GM21825 (cell line): ENCODE results near the gene TREML2.
"Not testable (repeated sequence)": the region's sequence is repeated elsewhere in the genome, so short reads cannot be mapped to it uniquely, and the experiment has no call there.

ENCODE experiments used
- ATAC-seq: cut with Tn5 transposase; IDR thresholded peaks from one replicate; pipeline ENCODE4 v1.9.1; 2021; ENCODE audit warnings: mild to moderate bottlenecking, moderate library complexity; ENCODE audit not compliant: unreplicated experiment

Gene TREML2, protein sequence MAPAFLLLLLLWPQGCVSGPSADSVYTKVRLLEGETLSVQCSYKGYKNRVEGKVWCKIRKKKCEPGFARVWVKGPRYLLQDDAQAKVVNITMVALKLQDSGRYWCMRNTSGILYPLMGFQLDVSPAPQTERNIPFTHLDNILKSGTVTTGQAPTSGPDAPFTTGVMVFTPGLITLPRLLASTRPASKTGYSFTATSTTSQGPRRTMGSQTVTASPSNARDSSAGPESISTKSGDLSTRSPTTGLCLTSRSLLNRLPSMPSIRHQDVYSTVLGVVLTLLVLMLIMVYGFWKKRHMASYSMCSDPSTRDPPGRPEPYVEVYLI

DNA sequence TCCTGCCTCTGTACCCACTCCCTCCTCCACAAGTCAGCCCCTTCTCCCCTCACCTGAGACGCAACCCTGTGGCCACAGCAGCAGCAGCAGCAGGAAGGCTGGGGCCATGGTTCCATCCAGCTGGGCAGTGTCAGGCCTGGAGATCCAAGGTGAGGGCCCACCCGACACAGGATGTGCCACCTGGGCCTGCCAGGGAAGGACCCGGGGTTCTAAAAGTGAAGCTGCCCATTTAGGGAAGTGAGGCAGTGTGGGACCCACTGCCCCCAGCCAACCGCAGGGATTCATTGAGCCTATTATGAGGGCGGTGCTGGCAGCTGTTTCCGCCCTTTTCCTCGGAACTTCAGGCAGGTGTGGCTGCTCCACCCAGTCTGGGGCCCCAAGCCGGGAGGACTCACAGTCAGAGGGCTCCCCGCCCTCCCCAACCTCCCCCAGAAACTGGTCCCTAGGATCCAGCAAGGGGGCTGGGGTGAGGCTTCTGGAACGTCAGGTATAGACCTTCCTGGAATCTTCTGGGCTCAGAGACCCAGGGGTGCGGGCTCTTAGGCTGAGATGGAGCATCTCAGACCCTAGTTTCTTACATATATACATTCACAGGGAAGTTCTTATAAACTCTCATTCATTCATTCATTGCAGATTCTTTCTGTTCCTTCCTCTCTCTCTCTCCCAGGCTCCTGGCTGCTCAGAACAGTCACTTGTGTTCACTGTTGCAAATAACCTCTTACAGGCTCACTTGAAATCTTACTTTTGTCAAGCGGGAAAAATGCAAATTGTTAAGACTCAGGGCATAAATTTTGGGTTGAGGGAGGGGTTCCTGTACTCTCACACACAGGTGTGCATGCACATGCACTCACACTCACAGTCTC, at the start of gene TREML2:
Gene TREML2 (minus strand): TSS at position 249 of the 863 bp plus-strand sequence. CDS start 141 bp downstream, at position 108.
- ATAC-seq = peak; percentile 40

DNA sequence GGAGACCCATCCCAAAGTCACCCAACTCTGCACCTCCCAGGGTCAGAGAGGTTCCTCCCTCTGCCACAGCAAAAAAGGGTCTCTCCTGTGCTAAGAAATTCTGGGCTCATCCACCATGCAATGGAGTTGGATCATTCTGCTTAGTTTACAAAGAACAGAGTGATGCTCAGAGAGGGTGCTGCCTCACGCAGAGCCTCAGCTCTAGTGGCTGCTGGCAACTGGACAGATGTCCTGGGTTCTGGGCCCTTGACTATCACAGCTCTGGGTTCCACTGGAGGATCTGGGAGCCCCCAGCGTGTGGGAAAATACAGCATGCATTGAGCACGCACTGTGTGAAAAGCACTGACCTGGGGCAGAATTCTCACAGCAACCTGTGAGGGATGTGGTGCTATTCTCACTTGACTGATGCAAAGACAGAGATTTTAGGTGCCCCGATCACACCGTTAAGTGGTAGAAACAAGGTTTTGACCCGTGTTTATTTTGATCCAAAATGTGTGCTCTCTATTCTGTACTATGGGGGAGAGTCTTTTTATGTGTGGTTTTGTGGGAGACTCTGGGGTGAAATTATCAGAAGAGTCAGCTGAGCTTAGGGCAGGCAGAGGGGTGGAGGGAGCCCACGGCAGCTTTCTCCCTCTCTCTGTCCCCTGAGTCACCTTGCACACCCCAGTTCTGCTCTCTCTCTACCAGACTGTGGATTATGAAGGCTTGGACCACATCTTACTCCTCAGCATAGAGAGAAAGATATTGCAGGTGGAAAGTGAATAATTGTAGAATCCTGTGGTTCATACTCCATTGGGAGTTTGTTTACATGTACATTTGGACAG, 47.1 kb upstream of the TREML2 start:
- ATAC-seq = no peak

GRCh38 chr6:41247288-41247865, 46.4 kb upstream of the TREML2 start:
- no peak for ATAC-seq

DNA sequence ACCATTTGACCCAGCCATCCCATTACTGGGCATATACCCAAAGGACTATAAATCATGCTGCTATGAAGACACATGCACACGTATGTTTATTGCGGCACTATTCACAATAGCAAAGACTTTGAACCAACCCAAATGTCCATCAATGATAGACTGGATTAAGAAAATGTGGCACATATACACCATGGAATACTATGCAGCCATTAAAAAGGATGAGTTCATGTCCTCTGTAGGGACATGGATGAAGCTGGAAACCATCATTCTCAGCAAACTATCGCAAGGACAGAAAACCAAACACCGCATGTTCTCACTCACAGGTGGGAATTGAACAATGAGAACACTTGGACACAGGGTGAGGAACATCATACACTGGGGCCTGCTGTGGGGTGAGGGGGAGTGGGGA, 45.6 kb upstream of the TREML2 start:
- not testable (repeated sequence) for ATAC-seq

- ATAC-seq = no peak
Measured at GRCh38 chr6:41239467-41240159, 38.7 kb upstream of the TREML2 start.

GRCh38 chr6:41237128-41237527, 36.2 kb upstream of the TREML2 start:
- no peak for ATAC-seq

DNA sequence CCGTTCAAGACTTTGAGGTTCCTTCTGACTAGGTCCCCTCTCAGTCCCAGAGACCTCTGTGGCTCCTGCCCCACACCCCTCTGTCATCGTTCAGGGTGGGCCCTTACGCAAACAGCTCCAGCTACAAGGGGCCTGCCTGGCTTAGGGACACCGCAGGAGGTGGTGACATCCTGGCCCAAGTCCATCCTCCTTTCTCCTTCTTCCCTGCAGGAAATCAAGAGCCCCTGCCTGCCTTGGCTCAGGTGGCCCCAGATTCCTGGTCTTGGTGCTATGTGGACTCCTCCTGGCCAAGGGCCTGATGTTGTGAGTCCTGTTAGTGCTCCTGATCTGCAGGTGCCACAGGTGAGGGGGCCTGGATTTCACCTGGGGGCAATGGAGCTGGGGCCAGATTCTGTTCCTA, 35.3 kb upstream of the TREML2 start:
- no peak for ATAC-seq

DNA sequence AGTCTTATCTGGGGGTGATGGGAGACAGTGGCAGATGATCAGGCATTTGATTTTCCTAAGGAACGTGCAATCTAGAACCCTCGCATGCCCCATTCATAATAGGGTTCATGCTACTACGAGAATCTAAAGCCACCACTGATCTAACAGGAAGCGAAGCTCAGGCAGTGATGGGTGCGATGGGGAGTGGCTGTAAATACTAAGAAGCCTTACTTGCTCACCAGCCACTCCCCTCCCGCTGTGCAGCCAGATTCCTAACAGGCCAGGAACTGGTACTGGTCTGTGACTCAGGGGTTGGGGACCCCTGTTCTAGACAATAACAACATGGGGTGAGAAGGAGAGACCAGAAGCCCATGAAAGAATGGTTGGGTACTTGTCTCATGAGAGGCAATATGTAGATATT, 31.7 kb upstream of the TREML2 start:
- no peak for ATAC-seq

DNA sequence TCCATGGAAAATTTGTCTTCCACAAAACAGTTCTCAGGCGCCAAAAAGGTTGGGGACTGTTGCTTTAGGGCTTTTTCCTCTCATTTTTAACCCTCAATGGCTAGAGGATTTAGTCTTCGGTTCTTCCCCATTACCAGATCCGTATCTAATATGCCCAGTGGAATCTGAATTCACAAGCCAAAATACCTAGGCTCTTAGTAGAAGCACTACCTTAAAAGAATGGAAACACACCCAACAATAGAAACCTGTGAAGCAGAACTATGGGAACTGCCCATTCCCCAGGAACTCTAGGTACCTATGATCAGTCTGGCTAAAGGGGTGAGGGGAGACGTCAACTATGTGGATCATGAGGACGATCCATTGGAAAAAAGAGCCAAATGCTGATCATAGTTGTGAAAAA, 30.3 kb upstream of the TREML2 start:
- ATAC-seq = no peak

GRCh38 chr6:41229721-41230120, 28.8 kb upstream of the TREML2 start:
- no peak for ATAC-seq

DNA sequence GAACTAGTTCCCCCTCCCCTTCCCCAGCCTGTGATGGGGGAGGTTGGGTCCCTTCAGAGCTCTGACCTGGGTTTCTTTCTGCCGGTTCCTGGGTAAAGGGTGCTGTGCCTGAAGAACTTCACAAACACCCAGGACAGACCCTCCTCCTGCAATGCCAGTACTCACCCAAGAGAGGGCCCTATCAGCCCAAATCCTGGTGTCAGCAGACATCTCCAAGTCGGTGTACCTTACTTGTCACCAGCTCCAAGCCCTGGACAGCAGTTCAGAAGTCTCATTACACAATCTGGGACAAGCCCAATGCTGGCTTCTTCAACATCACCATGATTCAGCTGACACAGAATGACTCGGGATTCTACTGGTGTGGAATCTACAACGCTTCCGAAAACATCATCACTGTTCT, 27.7 kb upstream of the TREML2 start:
- no peak for ATAC-seq

GRCh38 chr6:41228096-41228495, 27.1 kb upstream of the TREML2 start, which contains the start of gene TREML4:
TREML4 (plus strand) TSS chr6:41228349; CDS start chr6:41228428, 79 bp downstream.
- no peak for ATAC-seq

DNA sequence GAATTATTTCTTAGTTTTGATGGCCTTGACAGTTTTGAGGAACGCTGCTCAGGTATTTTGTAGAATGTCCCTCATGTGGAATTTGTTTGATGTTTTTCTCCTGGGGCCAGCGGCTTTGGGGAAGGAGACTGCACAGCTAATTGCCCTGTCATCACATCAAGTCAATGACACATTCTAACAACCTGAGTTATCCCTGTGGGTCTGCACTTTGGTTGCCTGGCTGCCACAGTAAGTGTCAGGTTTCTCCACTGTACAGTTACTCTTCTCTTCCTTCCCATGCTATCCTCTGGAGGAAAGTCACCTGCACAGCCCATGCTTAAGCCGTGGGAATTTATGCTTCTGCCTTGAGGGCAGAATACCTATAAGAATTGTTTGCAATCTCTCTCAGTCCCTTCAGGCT, 25.8 kb upstream of the TREML2 start:
- no peak for ATAC-seq

- ATAC-seq = no peak
Measured at GRCh38 chr6:41224800-41225199, 23.9 kb upstream of the TREML2 start.

DNA sequence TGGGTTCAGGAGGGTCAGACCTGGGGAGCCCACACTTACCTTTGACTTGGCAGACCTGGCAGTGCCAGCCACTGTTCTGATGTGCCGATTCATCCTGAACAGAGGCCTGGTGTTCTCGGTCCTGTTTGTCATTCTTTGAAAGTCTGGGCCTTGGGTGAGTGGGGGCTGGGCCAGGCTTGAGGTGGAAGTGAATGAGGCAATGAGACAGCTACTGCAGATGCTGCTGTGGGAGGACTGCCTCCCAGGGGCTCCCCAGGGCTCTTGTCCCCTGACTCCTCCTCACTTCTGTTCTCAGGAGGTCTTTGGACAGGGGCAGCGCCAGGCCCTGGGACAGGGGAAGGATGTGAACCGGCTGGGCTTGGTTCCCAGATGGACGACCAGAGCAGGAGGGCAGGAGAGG, 21.6 kb upstream of the TREML2 start:
- no peak for ATAC-seq

- no peak for ATAC-seq
Measured at GRCh38 chr6:41222045-41222444, 21.1 kb upstream of the TREML2 start.

DNA sequence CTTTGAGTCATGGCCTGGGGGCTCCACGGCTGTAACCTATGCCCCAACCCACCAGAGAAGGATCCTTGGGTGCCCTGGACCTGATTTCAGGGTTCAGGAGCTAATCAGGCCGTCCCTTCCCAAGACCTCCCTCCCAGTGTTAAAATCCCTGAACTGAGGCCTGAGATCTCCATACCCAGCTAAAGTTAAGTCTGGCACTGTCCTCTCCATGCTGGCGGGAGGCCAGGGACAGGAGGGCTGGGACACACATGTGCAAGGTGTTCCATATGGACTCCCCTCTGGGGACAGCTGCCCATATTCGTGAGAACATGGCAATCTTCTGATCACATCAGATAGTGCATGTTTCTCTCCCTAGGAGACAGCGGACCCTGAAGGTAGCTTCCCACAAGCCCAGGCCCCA, 15.7 kb upstream of the TREML2 start:
- ATAC-seq = no peak

- no peak for ATAC-seq
Measured at GRCh38 chr6:41215777-41216176, 14.8 kb upstream of the TREML2 start.

DNA sequence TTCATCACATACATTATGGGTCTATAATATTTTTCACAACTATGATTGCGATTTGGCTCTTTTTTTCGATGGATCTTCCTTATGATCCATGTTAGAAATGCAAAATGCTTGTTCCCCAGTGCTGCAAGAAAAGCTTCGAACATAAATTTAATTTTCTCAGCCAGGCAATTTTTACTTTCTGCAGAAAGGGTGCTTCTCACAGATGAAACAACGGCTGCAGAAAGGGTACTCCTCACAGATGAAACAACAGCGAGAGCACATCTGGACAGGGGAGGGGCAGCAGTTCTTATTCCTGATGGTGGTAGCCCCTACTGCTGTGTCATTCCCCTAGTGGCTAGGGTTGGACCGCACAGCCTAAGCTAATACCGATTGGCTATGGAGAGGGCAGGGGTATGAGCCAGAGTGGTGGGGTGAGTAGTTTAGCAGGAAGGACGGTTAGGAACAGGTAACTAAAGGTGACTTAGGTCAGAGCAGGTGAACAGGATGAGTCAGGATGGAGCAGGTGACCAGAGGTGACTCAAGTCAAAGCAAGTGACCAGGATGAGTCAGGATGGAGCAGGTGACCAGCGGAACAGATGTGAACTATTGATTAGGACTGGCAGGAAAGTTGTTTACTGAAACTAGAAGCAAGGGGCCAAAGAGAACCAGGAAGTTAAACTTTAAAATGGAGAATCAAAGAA, 13.8 kb upstream of the TREML2 start:
- ATAC-seq = no peak
